ENCODE measurements around the gene PSMD13. TPM values are rescaled to one million over a fixed set of nuclear protein-coding genes. Genes with fewer than 3 reads are reported as not detected.

Gene PSMD13
- total RNA-seq, 1 donor from 2014 or later, result 258 TPM

DNA sequence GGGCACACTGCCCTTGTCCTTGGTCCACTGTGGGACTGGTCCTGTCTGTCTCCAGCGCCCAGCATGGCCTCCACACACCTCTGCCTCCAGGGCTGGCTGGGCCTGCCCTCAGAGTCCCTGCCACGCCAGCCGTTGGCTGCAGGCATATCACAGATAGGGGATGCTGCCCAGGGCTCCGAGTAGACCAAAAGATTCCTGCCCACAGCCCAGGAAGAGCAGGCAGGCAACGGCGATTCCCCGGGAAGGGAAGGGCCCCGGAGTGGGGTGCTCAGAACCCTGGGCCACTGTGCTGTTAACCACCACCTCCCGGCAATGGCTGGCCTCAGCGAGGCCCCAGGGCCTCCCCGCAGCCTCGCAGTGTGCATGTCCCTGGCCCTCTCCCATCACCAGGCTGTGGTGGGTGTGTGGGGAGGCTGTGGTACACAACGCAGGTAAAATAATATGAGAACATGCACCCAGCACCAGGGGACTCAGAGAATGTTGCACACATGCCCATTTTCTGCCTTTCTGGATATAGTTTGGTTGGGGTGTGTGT, 60.3 kb downstream of the PSMD13 start:
- Mint-ChIP-seq H3K36me3 (ENCODE audit: low read depth) (no peaks in the 10 kb centered on the region), H3K27me3 (ENCODE audit: low read depth) (peaks cover 7% of the 10 kb centered on the region), H3K9me3 (no peaks in the 10 kb centered on the region), H3K27ac (peak overlapping the region; percentile 57), H3K4me3 (ENCODE audit: low read depth) (no peak overlapping the region), H3K4me1 (ENCODE audit: low read depth) (peaks cover 4% of the 10 kb centered on the region)
- DNase-seq (ENCODE audit: low spot score), result no peak
- intact Hi-C loops (cut with micrococcal nuclease), result no loop called here

GRCh38 chr11:297586-298405, 61.0 kb downstream of the PSMD13 start:
- H3K9me3 Mint-ChIP-seq, result no peaks in the 10 kb centered on the region
- peaks cover 7% of the 10 kb centered on the region for H3K27me3 Mint-ChIP-seq (ENCODE audit: low read depth)
- intact Hi-C loops (cut with micrococcal nuclease), result no loop called here
- no peaks in the 10 kb centered on the region for H3K36me3 Mint-ChIP-seq (ENCODE audit: low read depth)
- no peak for DNase-seq (ENCODE audit: low spot score)
- H3K4me1 Mint-ChIP-seq (ENCODE audit: low read depth), result peaks cover 5% of the 10 kb centered on the region
- peak overlapping the region; percentile 57 for H3K27ac Mint-ChIP-seq
- H3K4me3 Mint-ChIP-seq (ENCODE audit: low read depth), result no peak overlapping the region

GRCh38 chr11:298406-299065, 61.8 kb downstream of the PSMD13 start:
- Mint-ChIP-seq H3K36me3 (ENCODE audit: low read depth) (no peaks in the 10 kb centered on the region), H3K4me3 (ENCODE audit: low read depth) (no peak overlapping the region), H3K9me3 (no peaks in the 10 kb centered on the region), H3K4me1 (ENCODE audit: low read depth) (peaks cover 9% of the 10 kb centered on the region), H3K27ac (no peak overlapping the region), H3K27me3 (ENCODE audit: low read depth) (peaks cover 7% of the 10 kb centered on the region)
- DNase-seq (ENCODE audit: low spot score), result no peak
- intact Hi-C loops (cut with micrococcal nuclease), result no loop called here

DNA sequence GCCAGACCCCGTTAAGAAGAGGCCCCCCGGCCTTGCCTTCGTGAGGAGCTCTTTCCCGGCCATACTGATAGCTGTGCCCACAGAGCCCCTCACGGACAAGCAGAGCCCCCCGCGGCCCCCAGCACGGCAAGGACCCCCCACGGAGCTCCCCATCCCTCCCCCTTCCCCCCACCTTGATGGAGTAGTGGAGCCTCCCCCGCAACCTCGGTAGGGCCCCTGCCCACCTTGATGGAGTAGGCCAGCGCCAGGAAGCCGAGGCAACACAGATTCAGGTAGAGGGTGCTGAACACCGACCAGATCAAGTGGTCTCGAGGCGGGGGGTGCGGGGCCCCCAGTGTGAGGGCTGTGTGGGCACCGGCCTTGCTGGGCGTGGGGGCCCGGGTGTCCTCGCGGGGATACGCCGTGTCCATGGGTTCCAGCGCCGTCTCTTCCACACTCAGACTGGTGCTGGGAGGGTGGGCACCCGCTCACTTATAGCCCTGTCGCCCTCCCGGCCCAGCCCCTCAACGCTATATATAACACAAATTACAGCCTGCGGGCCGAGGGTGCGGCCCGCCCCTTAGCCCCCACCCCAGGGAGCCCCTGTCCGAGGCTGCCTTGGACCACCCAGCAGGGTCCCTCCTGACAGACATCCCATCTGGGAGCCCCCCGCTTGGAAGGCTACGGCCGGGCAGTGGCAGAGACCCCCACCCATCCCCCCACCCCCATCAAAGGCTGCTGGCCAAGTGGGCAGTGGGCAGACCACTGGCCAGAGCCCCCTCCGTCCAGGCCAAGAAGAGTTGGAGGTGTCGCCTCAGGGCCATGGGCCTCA, 62.5 kb downstream of the PSMD13 start, which contains the start of gene IFITM5:
Gene IFITM5, minus strand, starts transcription at position 446 of the 811 bp plus-strand sequence. Its CDS starts 36 bp downstream, at position 410.
- no peak for DNase-seq (ENCODE audit: low spot score)
- intact Hi-C loops (cut with micrococcal nuclease), result no loop called here
- no peaks in the 10 kb centered on the region for H3K36me3 Mint-ChIP-seq (ENCODE audit: low read depth)
- peaks cover 7% of the 10 kb centered on the region for H3K27me3 Mint-ChIP-seq (ENCODE audit: low read depth)
- H3K4me3 Mint-ChIP-seq (ENCODE audit: low read depth), result no peak within 1 kb of the TSS
- no peaks in the 10 kb centered on the region for H3K9me3 Mint-ChIP-seq
- H3K4me1 Mint-ChIP-seq (ENCODE audit: low read depth), result peaks cover 9% of the 10 kb centered on the region
- no peak within 1 kb of the TSS for H3K27ac Mint-ChIP-seq

GRCh38 chr11:299951-300735, 63.4 kb downstream of the PSMD13 start:
- Mint-ChIP-seq H3K27me3 (ENCODE audit: low read depth) (peaks cover 7% of the 10 kb centered on the region), H3K36me3 (ENCODE audit: low read depth) (no peaks in the 10 kb centered on the region), H3K27ac (no peak overlapping the region), H3K4me1 (ENCODE audit: low read depth) (peaks cover 9% of the 10 kb centered on the region), H3K4me3 (ENCODE audit: low read depth) (no peak overlapping the region), H3K9me3 (no peaks in the 10 kb centered on the region)
- no peak for DNase-seq (ENCODE audit: low spot score)
- intact Hi-C loops (cut with micrococcal nuclease), result no loop called here

Other genes with a start within 250 kb of the PSMD13 start
- not detected in 2 replicates for gene SCGB1C1, start 43.9 kb upstream of the PSMD13 start, total RNA-seq
- gene BET1L, start 29.6 kb upstream of the PSMD13 start, total RNA-seq, result 43.7 and 46.3 TPM in 2 replicates
- 109 and 110 TPM in 2 replicates for gene RIC8A, start 29.3 kb upstream of the PSMD13 start, total RNA-seq
- gene SIRT3, start 634 bp upstream of the PSMD13 start, total RNA-seq, result 17.0 and 17.3 TPM in 2 replicates
- gene NLRP6, start 41.4 kb downstream of the PSMD13 start, total RNA-seq, result 0.97 and 1.1 TPM in 2 replicates
- 62.0 and 62.8 TPM in 2 replicates for gene PGGHG, start 52.1 kb downstream of the PSMD13 start, total RNA-seq
- not detected in 2 replicates for gene IFITM5, start 62.5 kb downstream of the PSMD13 start, total RNA-seq
- 680 and 689 TPM in 2 replicates for gene IFITM2, start 70.8 kb downstream of the PSMD13 start, total RNA-seq
- gene IFITM1, start 77.1 kb downstream of the PSMD13 start, total RNA-seq, result 256 and 260 TPM in 2 replicates
- gene IFITM3, start 83.9 kb downstream of the PSMD13 start, total RNA-seq, result 3.5 and 3.7 TPM in 2 replicates
- 1.5 and 2.9 TPM in 2 replicates for gene B4GALNT4, start 132.5 kb downstream of the PSMD13 start, total RNA-seq
- not detected in 2 replicates for gene PKP3, start 157.2 kb downstream of the PSMD13 start, total RNA-seq
- 41.5 and 53.4 TPM in 2 replicates for gene SIGIRR, start 178.0 kb downstream of the PSMD13 start, total RNA-seq
- gene ANO9, start 205.0 kb downstream of the PSMD13 start, total RNA-seq, result 35.4 and 36.9 TPM in 2 replicates
- gene PTDSS2, start 213.3 kb downstream of the PSMD13 start, total RNA-seq, result 32.1 and 34.4 TPM in 2 replicates